HEK293 (cell line): Measurements from ENCODE around the gene ZSCAN25.

ENCODE experiments used
- CTCF ChIP-seq: fragments of 450-650 bp; formaldehyde crosslinking; IDR thresholded peaks from 2 replicates; pipeline ENCODE4 v1.5.1; 2016; ENCODE audit warnings: missing biosample characterization, missing genetic modification characterization
- GLIS1 ChIP-seq: fragments of 450-650 bp; formaldehyde crosslinking; IDR thresholded peaks from 2 replicates; pipeline ENCODE4 v1.5.1; 2016; ENCODE audit warnings: missing biosample characterization, missing genetic modification characterization
- IKZF3 ChIP-seq: fragments of 450-650 bp; IDR thresholded peaks from 2 replicates; pipeline ENCODE4 v1.5.0; 2018; ENCODE audit warnings: missing biosample characterization, mild to moderate bottlenecking, missing genetic modification characterization, moderate library complexity
- KLF8 ChIP-seq: fragments of 450-650 bp; formaldehyde crosslinking; IDR thresholded peaks from 2 replicates; pipeline ENCODE4 v1.5.1; 2016; ENCODE audit warnings: missing biosample characterization, missing genetic modification characterization
- KLF9 ChIP-seq: fragments of 450-650 bp; formaldehyde crosslinking; IDR thresholded peaks from 2 replicates; pipeline ENCODE4 v1.5.1; 2016; ENCODE audit warnings: missing biosample characterization, missing genetic modification characterization, low read depth
- PRDM6 ChIP-seq: fragments of 450-650 bp; formaldehyde crosslinking; IDR thresholded peaks from 2 replicates; pipeline ENCODE4 v1.5.1; 2017; ENCODE audit warnings: missing biosample characterization, missing genetic modification characterization
- ZBTB17 ChIP-seq: fragments of 450-650 bp; formaldehyde crosslinking; IDR thresholded peaks from 2 replicates; pipeline ENCODE4 v1.5.1; 2016; ENCODE audit warnings: missing biosample characterization, missing genetic modification characterization
- ZBTB21 ChIP-seq: fragments of 450-650 bp; formaldehyde crosslinking; IDR thresholded peaks from 2 replicates; pipeline ENCODE4 v1.5.1; 2017; ENCODE audit warnings: missing biosample characterization, missing genetic modification characterization
- ZBTB7A ChIP-seq: fragments of 450-650 bp; formaldehyde crosslinking; IDR thresholded peaks from 2 replicates; pipeline ENCODE4 v1.5.1; 2016; ENCODE audit warnings: low read depth, missing biosample characterization, missing genetic modification characterization
- ZNF10 ChIP-seq: fragments of 450-650 bp; formaldehyde crosslinking; IDR thresholded peaks from 2 replicates; pipeline ENCODE4 v1.5.1; 2017; ENCODE audit warnings: missing biosample characterization, missing genetic modification characterization
- ZNF157 ChIP-seq: fragments of 450-650 bp; formaldehyde crosslinking; IDR thresholded peaks from 2 replicates; pipeline ENCODE4 v1.5.1; 2016; ENCODE audit warnings: missing biosample characterization, missing genetic modification characterization
- ZNF16 ChIP-seq: fragments of 450-650 bp; formaldehyde crosslinking; IDR thresholded peaks from 2 replicates; pipeline ENCODE4 v1.5.1; 2016; ENCODE audit warnings: low read depth, missing biosample characterization, missing genetic modification characterization
- ZNF169 ChIP-seq: fragments of 450-650 bp; formaldehyde crosslinking; IDR thresholded peaks from 2 replicates; pipeline ENCODE4 v1.5.1; 2016; ENCODE audit warnings: missing biosample characterization, missing genetic modification characterization
- ZNF2 ChIP-seq: fragments of 450-650 bp; formaldehyde crosslinking; IDR thresholded peaks from 2 replicates; pipeline ENCODE4 v1.5.1; 2016; ENCODE audit warnings: missing biosample characterization, missing genetic modification characterization
- ZNF266 ChIP-seq: fragments of 450-650 bp; formaldehyde crosslinking; IDR thresholded peaks from 2 replicates; pipeline ENCODE4 v1.5.1; 2016; ENCODE audit warnings: missing biosample characterization, missing genetic modification characterization, low read depth
- ZNF302 ChIP-seq: fragments of 450-650 bp; formaldehyde crosslinking; IDR thresholded peaks from 2 replicates; pipeline ENCODE4 v1.5.1; 2016; ENCODE audit warnings: missing biosample characterization, missing genetic modification characterization, low read depth
- ZNF350 ChIP-seq: fragments of 450-650 bp; formaldehyde crosslinking; IDR thresholded peaks from 2 replicates; pipeline ENCODE4 v1.5.0; 2017; ENCODE audit warnings: missing biosample characterization, mild to moderate bottlenecking, missing genetic modification characterization
- ZNF37A ChIP-seq: fragments of 450-650 bp; IDR thresholded peaks from 2 replicates; pipeline ENCODE4 v1.5.1; 2018; ENCODE audit warnings: missing biosample characterization, missing genetic modification characterization
- ZNF391 ChIP-seq: fragments of 450-650 bp; formaldehyde crosslinking; IDR thresholded peaks from 2 replicates; pipeline ENCODE4 v1.5.1; 2016; ENCODE audit warnings: low read depth, missing biosample characterization, missing genetic modification characterization, borderline replicate concordance
- ZNF404 ChIP-seq: fragments of 450-650 bp; formaldehyde crosslinking; IDR thresholded peaks from 2 replicates; pipeline ENCODE4 v1.5.1; 2017; ENCODE audit warnings: missing biosample characterization, missing genetic modification characterization
- ZNF488 ChIP-seq: fragments of 450-650 bp; formaldehyde crosslinking; IDR thresholded peaks from 2 replicates; pipeline ENCODE4 v1.5.1; 2016; ENCODE audit warnings: missing biosample characterization, missing genetic modification characterization
- ZNF561 ChIP-seq: fragments of 450-650 bp; IDR thresholded peaks from 2 replicates; pipeline ENCODE4 v1.5.1; 2018; ENCODE audit warnings: missing biosample characterization, missing genetic modification characterization, borderline replicate concordance
- ZNF660 ChIP-seq: fragments of 450-650 bp; IDR thresholded peaks from 2 replicates; pipeline ENCODE4 v1.5.1; 2018; ENCODE audit warnings: missing biosample characterization, mild to moderate bottlenecking, missing genetic modification characterization
- ZNF701 ChIP-seq: fragments of 450-650 bp; formaldehyde crosslinking; IDR thresholded peaks from 2 replicates; pipeline ENCODE4 v1.5.1; 2016; ENCODE audit warnings: missing biosample characterization, missing genetic modification characterization
- ZNF76 ChIP-seq: fragments of 450-650 bp; formaldehyde crosslinking; IDR thresholded peaks from 2 replicates; pipeline ENCODE4; 2016; ENCODE audit warnings: low read depth, missing biosample characterization, missing genetic modification characterization, borderline replicate concordance
- ZNF768 ChIP-seq: fragments of 450-650 bp; formaldehyde crosslinking; IDR thresholded peaks from 2 replicates; pipeline ENCODE4 v1.5.1; 2018; ENCODE audit warnings: missing biosample characterization, mild to moderate bottlenecking, missing genetic modification characterization
- ZNF843 ChIP-seq: fragments of 450-650 bp; formaldehyde crosslinking; IDR thresholded peaks from 2 replicates; pipeline ENCODE4 v1.5.1; 2016; ENCODE audit warnings: missing biosample characterization, missing genetic modification characterization
- ZSCAN23 ChIP-seq: fragments of 450-650 bp; formaldehyde crosslinking; IDR thresholded peaks from 2 replicates; pipeline ENCODE4 v1.5.1; 2016; ENCODE audit warnings: missing biosample characterization, missing genetic modification characterization
- ZSCAN5A ChIP-seq: fragments of 450-650 bp; formaldehyde crosslinking; IDR thresholded peaks from 2 replicates; pipeline ENCODE4 v1.5.1; 2016; ENCODE audit warnings: missing biosample characterization, missing genetic modification characterization
- ZXDB ChIP-seq: fragments of 450-650 bp; formaldehyde crosslinking; IDR thresholded peaks from 2 replicates; pipeline ENCODE4 v1.5.1; 2016; ENCODE audit warnings: missing biosample characterization, missing genetic modification characterization
- TF ChIP-seq, protein P1 (sequence below): sonication (generic); formaldehyde crosslinking; IDR thresholded peaks from 2 replicates; pipeline ENCODE4 v1.8.1; 2022; ENCODE audit warnings: mild to moderate bottlenecking, moderate library complexity, missing genetic modification reagents
- TF ChIP-seq, protein P2 (sequence below): fragments of 450-650 bp; formaldehyde crosslinking; IDR thresholded peaks from 2 replicates; pipeline ENCODE4 v1.5.1; 2016; ENCODE audit warnings: missing biosample characterization, missing genetic modification characterization

Gene ZSCAN25

GRCh38 chr7:99616359-99617191 is at the start of gene ZSCAN25 (continued):
- peak; percentile 95 for TF ChIP-seq ZNF561 (tag by site-specific recombination)
- peak; percentile 93 for TF ChIP-seq ZNF2
- peak; percentile 74 for TF ChIP-seq ZNF843 (tag by site-specific recombination)
- no peak for TF ChIP-seq PRDM6
- peak; percentile 52 for TF ChIP-seq GLIS1 (tag by site-specific recombination)
- no peak; the same call in 1 of the 2 replicates for TF ChIP-seq ZSCAN23 (tag by site-specific recombination)
- TF ChIP-seq ZNF76 (tag by site-specific recombination), result peak; percentile 78
- TF ChIP-seq ZNF391 (tag by site-specific recombination), result peak; percentile 69; the same call in 1 of the 2 replicates
- TF ChIP-seq ZNF350 (tag by site-specific recombination), result no peak
- TF ChIP-seq ZNF169, result no peak
- TF ChIP-seq ZBTB21 (tag by site-specific recombination), result peak; percentile 54
- TF ChIP-seq ZNF302, result no peak
- TF ChIP-seq ZNF16, result 0 out of 2 replicates have a peak, but pooled peaks have one; percentile 9
- peak; percentile 91 for TF ChIP-seq ZNF660 (tag by site-specific recombination)
- TF ChIP-seq ZBTB7A (tag by site-specific recombination), result 0 out of 2 replicates have a peak, but pooled peaks have one; percentile 8
- TF ChIP-seq IKZF3, result no peak
- no peak for TF ChIP-seq ZNF488 (tag by site-specific recombination)
- TF ChIP-seq, protein P1, sequence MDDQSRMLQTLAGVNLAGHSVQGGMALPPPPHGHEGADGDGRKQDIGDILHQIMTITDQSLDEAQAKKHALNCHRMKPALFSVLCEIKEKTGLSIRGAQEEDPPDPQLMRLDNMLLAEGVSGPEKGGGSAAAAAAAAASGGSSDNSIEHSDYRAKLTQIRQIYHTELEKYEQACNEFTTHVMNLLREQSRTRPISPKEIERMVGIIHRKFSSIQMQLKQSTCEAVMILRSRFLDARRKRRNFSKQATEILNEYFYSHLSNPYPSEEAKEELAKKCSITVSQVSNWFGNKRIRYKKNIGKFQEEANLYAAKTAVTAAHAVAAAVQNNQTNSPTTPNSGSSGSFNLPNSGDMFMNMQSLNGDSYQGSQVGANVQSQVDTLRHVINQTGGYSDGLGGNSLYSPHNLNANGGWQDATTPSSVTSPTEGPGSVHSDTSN, result peak; percentile 45; the same call in 1 of the 2 replicates
- peak; percentile 88 for TF ChIP-seq ZXDB (tag by site-specific recombination)
- TF ChIP-seq ZNF10, result peak; percentile 41; the same call in 1 of the 2 replicates
- peak; percentile 95 for TF ChIP-seq ZBTB17 (tag by site-specific recombination)
- no peak for TF ChIP-seq KLF9 (tag by site-specific recombination)
- peak; percentile 93 for TF ChIP-seq CTCF (tag by site-specific recombination)
- peak; percentile 10; the same call in 1 of the 2 replicates for TF ChIP-seq ZNF768 (tag by site-specific recombination)
- TF ChIP-seq ZNF404, result no peak
- TF ChIP-seq KLF8, result peak; percentile 59
- no peak for TF ChIP-seq ZNF701
- TF ChIP-seq ZSCAN5A (tag by site-specific recombination), result 0 out of 2 replicates have a peak, but pooled peaks have one; percentile 33
- TF ChIP-seq ZNF37A (tag by site-specific recombination), result no peak
- no peak for TF ChIP-seq ZNF157 (tag by site-specific recombination)
- TF ChIP-seq ZNF266 (tag by site-specific recombination), result no peak
- TF ChIP-seq, protein P2, sequence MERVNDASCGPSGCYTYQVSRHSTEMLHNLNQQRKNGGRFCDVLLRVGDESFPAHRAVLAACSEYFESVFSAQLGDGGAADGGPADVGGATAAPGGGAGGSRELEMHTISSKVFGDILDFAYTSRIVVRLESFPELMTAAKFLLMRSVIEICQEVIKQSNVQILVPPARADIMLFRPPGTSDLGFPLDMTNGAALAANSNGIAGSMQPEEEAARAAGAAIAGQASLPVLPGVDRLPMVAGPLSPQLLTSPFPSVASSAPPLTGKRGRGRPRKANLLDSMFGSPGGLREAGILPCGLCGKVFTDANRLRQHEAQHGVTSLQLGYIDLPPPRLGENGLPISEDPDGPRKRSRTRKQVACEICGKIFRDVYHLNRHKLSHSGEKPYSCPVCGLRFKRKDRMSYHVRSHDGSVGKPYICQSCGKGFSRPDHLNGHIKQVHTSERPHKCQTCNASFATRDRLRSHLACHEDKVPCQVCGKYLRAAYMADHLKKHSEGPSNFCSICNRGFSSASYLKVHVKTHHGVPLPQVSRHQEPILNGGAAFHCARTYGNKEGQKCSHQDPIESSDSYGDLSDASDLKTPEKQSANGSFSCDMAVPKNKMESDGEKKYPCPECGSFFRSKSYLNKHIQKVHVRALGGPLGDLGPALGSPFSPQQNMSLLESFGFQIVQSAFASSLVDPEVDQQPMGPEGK (tag by site-specific recombination), result peak; percentile 80
